SK-N-SH (cell line): ENCODE measurements around the gene SKOR2. TPM values are rescaled to one million over a fixed set of nuclear protein-coding genes. Genes with fewer than 3 reads are reported as not detected.
A peak's percentile ranks its signal among the peaks of the same experiment; 100 is the strongest.
"Not testable (repeated sequence)": the region's sequence is repeated elsewhere in the genome, so short reads cannot be mapped to it uniquely, and the experiment has no call there.

ENCODE experiments used
- CTCF ChIA-PET: fragments of 300-600, 350-600 bp; formaldehyde crosslinking; extraction: SDS; loops from one replicate; lab custom pipeline; 2021; lab: Yijun Ruan, JAX
- POLR2A ChIA-PET: fragments of 350-600 bp; sonication (Branson Sonifier 250); formaldehyde crosslinking; extraction: SDS; loops from one replicate; lab custom pipeline; 2020; ENCODE audit warnings: antibody characterized with exemption, inconsistent platforms; lab: Yijun Ruan, JAX
- DNase-seq: peaks from one replicate; pipeline ENCODE4 v3.0.0; 2012
- H2AFZ ChIP-seq: fragments of 200-600 bp; sonication (generic); 2 replicates; pipeline ENCODE4 v1.8.1; 2016; ENCODE audit warnings: antibody characterized with exemption, mild to moderate bottlenecking, low read depth
- H3F3A ChIP-seq: fragments of 200-600 bp; sonication (generic); replicated peaks from 2 replicates; pipeline ENCODE3; 2016; ENCODE audit warnings: antibody characterized with exemption, mild to moderate bottlenecking; ENCODE audit not compliant: insufficient read depth
- H3K27ac ChIP-seq, 2 experiments: fragments of 200-500 bp in 1 of 2; fragments of 200-600 bp in 1 of 2; sonication (Bioruptor generic) in 1 of 2; sonication (generic), shearing (Covaris generic) in 1 of 2; 2 replicates each; pipeline versions ENCODE4 v1.5.1 to v1.6.1; 2014 to 2016; ENCODE audit warnings: low read depth in 2 of 2, inconsistent platforms in 1 of 2, low read length in 1 of 2, mild to moderate bottlenecking in 1 of 2, mixed read lengths in 1 of 2
- H3K27me3 ChIP-seq: fragments of 200-600 bp; sonication (generic), shearing (Covaris generic); 2 replicates; pipeline ENCODE4 v1.6.1; 2016; ENCODE audit warnings: mixed run types; ENCODE audit not compliant: insufficient read depth
- H3K36me3 ChIP-seq, 2 experiments: fragments of 200-500 bp in 1 of 2; fragments of 200-600 bp in 1 of 2; sonication (Bioruptor generic) in 1 of 2; sonication (generic) in 1 of 2; replicated peaks in 1 of 2; 2 replicates each; pipeline versions ENCODE3 to v1.5.1; 2014 to 2016; ENCODE audit warnings: low read length in 1 of 2, mild to moderate bottlenecking in 1 of 2; ENCODE audit not compliant: insufficient read depth in 2 of 2, control insufficient read depth in 1 of 2
- H3K4me1 ChIP-seq, 2 experiments: fragments of 200-500 bp in 1 of 2; fragments of 200-600 bp in 1 of 2; sonication (Bioruptor generic) in 1 of 2; sonication (generic), shearing (Covaris generic) in 1 of 2; 2 replicates each; pipeline versions ENCODE4 v1.5.1 to v1.6.1; 2014 to 2016; ENCODE audit warnings: low read depth in 1 of 2, low read length in 1 of 2, mixed run types in 1 of 2; ENCODE audit not compliant: insufficient read depth in 2 of 2, control insufficient read depth in 1 of 2
- H3K4me2 ChIP-seq: fragments of 200-600 bp; sonication (generic), shearing (Covaris generic); 2 replicates; pipeline ENCODE4 v1.6.1; 2017; ENCODE audit warnings: mixed run types
- H3K4me3 ChIP-seq, 2 experiments: fragments of 200-500 bp in 1 of 2; fragments of 200-600 bp in 1 of 2; sonication (Bioruptor generic) in 1 of 2; sonication (generic), shearing (Covaris generic) in 1 of 2; 2 replicates each; pipeline versions ENCODE4 v1.5.1 to v1.8.1; 2014 to 2016; ENCODE audit warnings: low read depth in 2 of 2, inconsistent platforms in 1 of 2, low read length in 1 of 2, mild to moderate bottlenecking in 1 of 2, mixed read lengths in 1 of 2, moderate library complexity in 1 of 2
- H3K79me2 ChIP-seq: fragments of 200-600 bp; sonication (generic); 2 replicates; pipeline ENCODE4 v1.8.1; 2017; ENCODE audit warnings: mild to moderate bottlenecking; ENCODE audit not compliant: insufficient read depth
- H3K9ac ChIP-seq: fragments of 200-600 bp; sonication (generic); 2 replicates; pipeline ENCODE4 v1.6.1; 2017; ENCODE audit warnings: mixed run types
- H3K9me2 ChIP-seq: fragments of 200-600 bp; sonication (generic); 2 replicates; pipeline ENCODE4 v1.6.1; 2017; ENCODE audit warnings: mixed run types
- H3K9me3 ChIP-seq: fragments of 200-600 bp; sonication (generic); 2 replicates; pipeline ENCODE4 v1.6.1; 2017; ENCODE audit warnings: mixed run types, mild to moderate bottlenecking, moderate library complexity
- H4K20me1 ChIP-seq: fragments of 200-600 bp; sonication (generic); 2 replicates; pipeline ENCODE4 v1.6.1; 2017; ENCODE audit warnings: mild to moderate bottlenecking, mixed run types; ENCODE audit not compliant: insufficient read depth
- CHD2 ChIP-seq: fragments of 150-350 bp; IDR thresholded peaks from 2 replicates; pipeline ENCODE4 v1.6.1; 2018; ENCODE audit warnings: low read length; ENCODE audit not compliant: partially characterized antibody
- CTCF ChIP-seq: fragments of 200-600 bp; sonication (generic); IDR thresholded peaks from 2 replicates; pipeline ENCODE4 v1.6.1; 2017; ENCODE audit warnings: antibody characterized with exemption, mild to moderate bottlenecking, moderate library complexity
- EP300 ChIP-seq, 2 experiments: IDR thresholded peaks; 2 replicates each; pipeline versions ENCODE4 v1.4.0 to v1.6.1; 2012; ENCODE audit warnings: borderline replicate concordance in 1 of 2, low read depth in 1 of 2, low read length in 1 of 2
- FOXJ3 ChIP-seq: sonication (generic); formaldehyde crosslinking; IDR thresholded peaks from 2 replicates; pipeline ENCODE4 v1.5.1; 2020; ENCODE audit warnings: mild to moderate bottlenecking, missing genetic modification reagents
- FOXM1 ChIP-seq: IDR thresholded peaks from 2 replicates; pipeline ENCODE4 v1.4.0; 2012; ENCODE audit warnings: low read depth, mild to moderate bottlenecking
- GATA2 ChIP-seq: sonication (generic); formaldehyde crosslinking; IDR thresholded peaks from 2 replicates; pipeline ENCODE4 v1.5.0; 2020; ENCODE audit warnings: mild to moderate bottlenecking, missing genetic modification reagents
- MXI1 ChIP-seq: IDR thresholded peaks from 2 replicates; pipeline ENCODE4 v1.6.1; 2012; ENCODE audit warnings: mild to moderate bottlenecking, low read depth, low read length, improper control_type of control experiment
- RAD21 ChIP-seq: IDR thresholded peaks from 2 replicates; pipeline ENCODE4 v1.6.1; 2012; ENCODE audit warnings: mild to moderate bottlenecking, low read length
- RCOR1 ChIP-seq: fragments of 150-350 bp; IDR thresholded peaks from 2 replicates; pipeline ENCODE4 v1.6.1; 2017; ENCODE audit warnings: antibody characterized with exemption, low read length
- TCF12 ChIP-seq: IDR thresholded peaks from 2 replicates; pipeline ENCODE4 v1.4.0; 2012
- TEAD4 ChIP-seq: IDR thresholded peaks from 2 replicates; pipeline ENCODE4 v1.4.0; 2012; ENCODE audit warnings: mild to moderate bottlenecking, borderline replicate concordance; ENCODE audit not compliant: insufficient read depth
- USF2 ChIP-seq: fragments of 150-350 bp; IDR thresholded peaks from 2 replicates; pipeline ENCODE4 v1.6.1; 2017; ENCODE audit warnings: antibody characterized with exemption, low read length, low read depth, borderline replicate concordance
- WGBS: methylation state at CpG from one replicate; pipeline ENCODE4 v1.1.6; 2017; ENCODE audit warnings: low lambda C conversion rate; 5-methylcytosine and 5-hydroxymethylcytosine counted together
- polyA plus RNA-seq, 3 experiments: library from polyadenylated mRNA; depleted of rRNA; stranded (reverse); fragments of >200 nt; gene quantifications; 2 replicates each; pipeline ENCODE4 v1.2.3, GENCODE V29; 2012

Gene SKOR2
- polyA plus RNA-seq, 1 of the 3 experiments (the other 2 are of a cell fraction) = not detected

DNA sequence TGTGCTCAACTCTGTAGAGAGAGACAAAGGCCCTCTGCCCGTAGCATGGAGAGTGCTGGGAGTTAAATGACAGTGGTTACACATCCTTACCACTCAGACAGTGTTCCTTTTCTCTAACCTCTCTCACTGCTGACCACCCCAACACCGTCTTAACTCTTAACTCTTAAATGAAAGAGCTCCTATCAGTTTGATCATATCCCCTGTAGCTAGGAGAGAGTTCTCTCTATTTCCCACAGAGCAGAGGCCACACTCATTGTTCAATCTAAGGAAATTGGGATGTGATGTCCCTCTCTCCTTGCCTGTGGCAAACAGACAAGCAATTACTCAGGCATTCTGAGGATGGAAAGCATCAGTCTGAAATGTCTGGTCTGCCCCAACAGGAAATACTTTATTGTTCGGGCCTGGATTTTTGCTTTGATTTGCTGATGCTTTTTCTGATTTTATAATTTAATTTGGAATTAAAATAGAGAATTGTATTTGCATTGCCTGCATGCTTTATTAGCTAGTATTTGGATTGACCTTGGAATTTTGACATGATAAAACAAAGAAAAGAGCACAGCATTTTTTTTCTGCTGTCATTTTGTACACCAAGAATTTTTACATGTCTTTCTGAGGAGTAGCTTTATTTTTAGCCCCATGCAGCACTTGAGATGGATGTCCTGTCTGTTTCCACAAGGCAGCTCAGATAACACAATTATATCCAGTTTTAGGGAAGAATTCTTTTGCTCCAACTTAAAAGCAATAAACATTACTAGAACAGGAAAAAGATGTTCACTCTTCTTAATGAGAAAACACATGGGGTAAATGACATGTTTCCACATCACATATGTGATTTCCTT is 47.6 kb downstream of the SKOR2 start:
- Histone ChIP-seq H3F3A (no peaks in the 10 kb centered on the region), H3K4me3 (no peak overlapping the region), H3K9ac (no peak overlapping the region), H4K20me1 (no peaks in the 10 kb centered on the region), H3K9me2 (no peaks in the 10 kb centered on the region), H3K4me2 (no peak overlapping the region), H3K79me2 (no peaks in the 10 kb centered on the region), H3K4me1 (peaks cover 0 to 16% of the 10 kb centered on the region in 2 experiments; a peak in 2 of 4 replicates), H3K27me3 (no peaks in the 10 kb centered on the region)
- WGBS = 0% methylated on average over 3 of the region's 3 CpGs
- ChIA-PET POLR2A (interaction anchor here (2.1 kb wide), 1 partner anchor 53 kb away, joined by 10 read pairs; the partner anchor contains the start of gene HDHD2), CTCF (interaction anchor here (1.0 to 6.7 kb wide), 30 partner anchors 9 to 552 kb away, joined by 3 to 83 read pairs (median 7); partner anchors contain the start of gene HDHD2)
- peak; percentile 49 for DNase-seq
- no peak for TF ChIP-seq USF2
- peak; percentile 42 for TF ChIP-seq TCF12
- TF ChIP-seq GATA2 = peak; percentile 84
- TF ChIP-seq FOXM1 = no peak
- peak; percentile 52 for TF ChIP-seq CHD2
- peak; percentile 54; the same call in 1 of the 2 replicates for TF ChIP-seq FOXJ3 (CRISPR knock-in tag)
- peak in 1 of 2 experiments; percentile 89; a peak in 2 of 4 replicates for TF ChIP-seq EP300 (IDR thresholded peaks at IDR 0.05; ENCODE audit: borderline replicate concordance in 1 of 2, low read depth in 1 of 2, low read length in 1 of 2)
- peak; percentile 87 for TF ChIP-seq RCOR1
- no peak for TF ChIP-seq CTCF
- TF ChIP-seq TEAD4 = peak; percentile 33; the same call in 1 of the 2 replicates
- peak; percentile 2; the same call in 1 of the 2 replicates for TF ChIP-seq RAD21
- TF ChIP-seq MXI1 = no peak
- TF ChIP-seq, all 33 proteins: peak for 8
- Histone ChIP-seq H3K27ac (peak overlapping the region in 1 of 2 experiments; percentile 93; a peak in 2 of 4 replicates), H3K36me3 (no peaks in the 10 kb centered on the region), H2AFZ (no peak overlapping the region), H3K9me3 (no peaks in the 10 kb centered on the region)

- CTCF ChIA-PET = interaction anchor here (1.5 kb wide), 1 partner anchor 9 kb away, joined by 10 read pairs; no protein-coding TSS in a partner anchor
Observed at GRCh38 chr18:47195961-47196360, 55.5 kb downstream of the SKOR2 start.

More at GRCh38 chr18:47195961-47196360, 55.5 kb downstream of the SKOR2 start:
- H3K4me3 ChIP-seq, POLR2A ChIA-PET, H3K9ac ChIP-seq, H3K4me2 ChIP-seq, H3K4me1 ChIP-seq, H3K9me3 ChIP-seq, H3F3A ChIP-seq, H3K9me2 ChIP-seq, DNase-seq, H3K79me2 ChIP-seq, H2AFZ ChIP-seq, H3K36me3 ChIP-seq, H4K20me1 ChIP-seq, H3K27ac ChIP-seq, H3K27me3 ChIP-seq: not testable (repeated sequence)
- 90% methylated on average over 3 of the region's 3 CpGs for WGBS
